CD4-positive, CD25-positive, alpha-beta regulatory T cell (primary cell): ENCODE measurements around the gene POLE. TPM values are rescaled to one million over a fixed set of nuclear protein-coding genes. Genes with fewer than 3 reads are reported as not detected.

Source experiments
- ATAC-seq, 2 donors: fragments of 150-1000 bp; cut with Tn5 transposase; one replicate each; pipeline ENCODE4 v1.10.0; 2021; ENCODE audit warnings: low read depth in 2 of 2, moderate number of reproducible peaks in 2 of 2, moderate library complexity in 1 of 2
- DNase-seq, 3 donors: peaks; one replicate each; pipeline versions ENCODE4 v3.0.0 to v3.0.0-alpha.2; 2012 to 2022; ENCODE audit warnings: mixed read lengths in 1 of 3
- H3K27ac ChIP-seq: one replicate; pipeline ENCODE4 v1.7.0; 2013; ENCODE audit warnings: mild to moderate bottlenecking, low read length; ENCODE audit not compliant: insufficient read depth, poor library complexity, severe bottlenecking
- H3K27me3 ChIP-seq: one replicate; pipeline ENCODE4 v1.7.0; 2013; ENCODE audit warnings: low read length; ENCODE audit not compliant: control insufficient read depth, insufficient read depth
- H3K36me3 ChIP-seq: one replicate; pipeline ENCODE4 v1.7.0; 2013; ENCODE audit warnings: mild to moderate bottlenecking, low read length, moderate library complexity; ENCODE audit not compliant: control insufficient read depth, insufficient read depth
- H3K4me1 ChIP-seq: 2 replicates; pipeline ENCODE4 v1.7.0; 2013; ENCODE audit warnings: mild to moderate bottlenecking, low read length; ENCODE audit not compliant: insufficient read depth, control insufficient read depth, poor library complexity, severe bottlenecking
- H3K4me3 ChIP-seq: one replicate; pipeline ENCODE4 v1.7.0; 2013; ENCODE audit warnings: low read depth, mild to moderate bottlenecking, low read length, moderate library complexity
- H3K9me3 ChIP-seq, 2 experiments: 1 replicate in 1 of 2; 2 replicates in 1 of 2; pipeline ENCODE4 v1.7.0; 2013; ENCODE audit warnings: low read length in 2 of 2, mild to moderate bottlenecking in 1 of 2, moderate library complexity in 1 of 2; ENCODE audit not compliant: control insufficient read depth in 2 of 2
- H3K27ac Mint-ChIP-seq, 3 donors: one replicate each; pipeline ENCODE4 v1.8.0; 2020 to 2022; ENCODE audit warnings: mild to moderate bottlenecking in 3 of 3, mixed read lengths in 3 of 3, moderate library complexity in 2 of 3
- H3K27me3 Mint-ChIP-seq: one replicate; pipeline ENCODE4 v1.8.0; 2022; ENCODE audit warnings: mild to moderate bottlenecking, mixed read lengths
- H3K36me3 Mint-ChIP-seq: one replicate; pipeline ENCODE4 v1.8.0; 2020; ENCODE audit warnings: mixed read lengths
- H3K4me1 Mint-ChIP-seq, 4 donors: one replicate each; pipeline ENCODE4 v1.8.0; 2020 to 2022; ENCODE audit warnings: mixed read lengths in 4 of 4, mild to moderate bottlenecking in 1 of 4
- H3K4me3 Mint-ChIP-seq, 4 donors: one replicate each; pipeline ENCODE4 v1.8.0; 2020 to 2022; ENCODE audit warnings: mild to moderate bottlenecking in 4 of 4, mixed read lengths in 4 of 4, moderate library complexity in 3 of 4
- H3K9me3 Mint-ChIP-seq, 7 donors: one replicate each; pipeline ENCODE4 v1.8.0; 2020 to 2022; ENCODE audit warnings: mixed read lengths in 7 of 7, mild to moderate bottlenecking in 3 of 7, moderate library complexity in 2 of 7
- polyA plus RNA-seq, 4 donors: library from polyadenylated mRNA; unstranded; fragments of 300-500 nt; fragmentation: Illumina TruSeq; gene quantifications; one replicate each; pipeline ENCODE4 v1.2.3, GENCODE V29; 2021
- total RNA-seq: library from RNA; stranded (reverse); gene quantifications from one replicate; pipeline ENCODE4 v1.2.3, GENCODE V29; 2022

The POLE gene
- total and polyA plus RNA-seq, 5 donors from 2014 or later, result 2.4 to 51.1 (median 3.7) TPM

- Histone ChIP-seq H3K36me3 (peaks cover 88% of the 10 kb centered on the region), H3K9me3 (no peaks in the 10 kb centered on the region), H3K4me3 (no peak overlapping the region), H3K27me3 (no peaks in the 10 kb centered on the region), H3K4me1 (no peaks in the 10 kb centered on the region), H3K27ac (no peak overlapping the region)
- Mint-ChIP-seq H3K36me3 (peaks cover 50% of the 10 kb centered on the region), H3K27me3 (no peaks in the 10 kb centered on the region), H3K9me3 (no peaks in the 10 kb centered on the region), H3K27ac (peak overlapping the region in 1 of 3 donors; percentile 32), H3K4me1 (peaks cover 0 to 11% (median 8%) of the 10 kb centered on the region in 4 donors), H3K4me3 (no peak overlapping the region)
- ATAC-seq, result no peak
- no peak for DNase-seq
Observed at GRCh38 chr12:132664206-132665148, 22.7 kb downstream of the POLE start.

GRCh38 chr12:132662901-132663755 is 24.0 kb downstream of the POLE start:
- Mint-ChIP-seq H3K27me3 (no peaks in the 10 kb centered on the region), H3K36me3 (peaks cover 50% of the 10 kb centered on the region), H3K4me1 (peaks cover 0 to 11% (median 8%) of the 10 kb centered on the region in 4 donors), H3K27ac (peak overlapping the region in 2 of 3 donors; percentile 20 to 32), H3K9me3 (no peaks in the 10 kb centered on the region), H3K4me3 (no peak overlapping the region)
- Histone ChIP-seq H3K4me1 (no peaks in the 10 kb centered on the region), H3K9me3 (no peaks in the 10 kb centered on the region), H3K4me3 (no peak overlapping the region), H3K36me3 (peaks cover 89% of the 10 kb centered on the region), H3K27me3 (no peaks in the 10 kb centered on the region), H3K27ac (no peak overlapping the region)
- no peak for DNase-seq
- no peak for ATAC-seq

GRCh38 chr12:132661972-132662371 is 25.2 kb downstream of the POLE start:
- Histone ChIP-seq H3K27me3 (no peaks in the 10 kb centered on the region), H3K4me3 (no peak overlapping the region), H3K36me3 (peaks cover 90% of the 10 kb centered on the region), H3K9me3 (no peaks in the 10 kb centered on the region), H3K4me1 (no peaks in the 10 kb centered on the region), H3K27ac (no peak overlapping the region)
- DNase-seq, result no peak
- no peak for ATAC-seq
- Mint-ChIP-seq H3K4me3 (no peak overlapping the region), H3K27ac (peak overlapping the region in 1 of 3 donors; percentile 49), H3K4me1 (peaks cover 0 to 11% (median 8%) of the 10 kb centered on the region in 4 donors), H3K27me3 (no peaks in the 10 kb centered on the region), H3K9me3 (no peaks in the 10 kb centered on the region), H3K36me3 (peaks cover 53% of the 10 kb centered on the region)

GRCh38 chr12:132660996-132661395 is 26.1 kb downstream of the POLE start:
- Histone ChIP-seq H3K9me3 (no peaks in the 10 kb centered on the region), H3K27ac (no peak overlapping the region), H3K4me3 (no peak overlapping the region), H3K27me3 (no peaks in the 10 kb centered on the region), H3K4me1 (no peaks in the 10 kb centered on the region), H3K36me3 (peaks cover 87% of the 10 kb centered on the region)
- Mint-ChIP-seq H3K36me3 (peaks cover 51% of the 10 kb centered on the region), H3K4me1 (peaks cover 0 to 11% (median 8%) of the 10 kb centered on the region in 4 donors), H3K27me3 (no peaks in the 10 kb centered on the region), H3K27ac (peak overlapping the region in 2 of 3 donors; percentile 29 to 52), H3K9me3 (no peaks in the 10 kb centered on the region), H3K4me3 (no peak overlapping the region)
- ATAC-seq (no peak), DNase-seq (no peak)

GRCh38 chr12:132660052-132660451 is 27.1 kb downstream of the POLE start:
- H3K27me3 ChIP-seq, result no peaks in the 10 kb centered on the region
- no peak overlapping the region for H3K27ac ChIP-seq
- H3K27me3 Mint-ChIP-seq, result no peaks in the 10 kb centered on the region
- H3K9me3 Mint-ChIP-seq, result no peaks in the 10 kb centered on the region
- peaks cover 0 to 11% (median 7%) of the 10 kb centered on the region in 4 donors for H3K4me1 Mint-ChIP-seq
- no peaks in the 10 kb centered on the region for H3K9me3 ChIP-seq
- H3K4me1 ChIP-seq, result no peaks in the 10 kb centered on the region
- H3K27ac Mint-ChIP-seq, result no peak overlapping the region
- DNase-seq (peak in 1 of 3 donors; percentile 34), ATAC-seq (no peak)
- H3K4me3 Mint-ChIP-seq, result no peak overlapping the region
- H3K36me3 Mint-ChIP-seq, result peaks cover 45% of the 10 kb centered on the region
- H3K36me3 ChIP-seq, result peaks cover 82% of the 10 kb centered on the region
- no peak overlapping the region for H3K4me3 ChIP-seq

GRCh38 chr12:132659146-132659545 is 28.0 kb downstream of the POLE start:
- H3K27ac ChIP-seq, result no peak overlapping the region
- H3K4me1 Mint-ChIP-seq, result peaks cover 0 to 11% (median 7%) of the 10 kb centered on the region in 4 donors
- H3K27ac Mint-ChIP-seq, result peak overlapping the region in 1 of 3 donors; percentile 32
- ATAC-seq (no peak), DNase-seq (no peak)
- H3K9me3 ChIP-seq, result no peaks in the 10 kb centered on the region
- H3K4me3 ChIP-seq, result no peak overlapping the region
- no peak overlapping the region for H3K4me3 Mint-ChIP-seq
- H3K36me3 ChIP-seq, result peaks cover 83% of the 10 kb centered on the region
- no peaks in the 10 kb centered on the region for H3K27me3 ChIP-seq
- H3K36me3 Mint-ChIP-seq, result peaks cover 50% of the 10 kb centered on the region
- H3K27me3 Mint-ChIP-seq, result no peaks in the 10 kb centered on the region
- no peaks in the 10 kb centered on the region for H3K4me1 ChIP-seq
- H3K9me3 Mint-ChIP-seq, result no peaks in the 10 kb centered on the region

- Histone ChIP-seq H3K27me3 (no peaks in the 10 kb centered on the region), H3K4me1 (no peaks in the 10 kb centered on the region), H3K9me3 (no peaks in the 10 kb centered on the region), H3K27ac (no peak overlapping the region), H3K36me3 (peaks cover 83% of the 10 kb centered on the region), H3K4me3 (no peak overlapping the region)
- Mint-ChIP-seq H3K36me3 (peaks cover 56% of the 10 kb centered on the region), H3K4me1 (peaks cover 0 to 11% (median 6%) of the 10 kb centered on the region in 4 donors), H3K27me3 (no peaks in the 10 kb centered on the region), H3K27ac (no peak overlapping the region), H3K4me3 (no peak overlapping the region), H3K9me3 (no peaks in the 10 kb centered on the region)
- DNase-seq (no peak), ATAC-seq (no peak)
Observed at GRCh38 chr12:132658149-132658894, 28.8 kb downstream of the POLE start.
